Nephron (organoid): ENCODE data around the gene EMCN.
"Not testable (repeated sequence)": the region's sequence is repeated elsewhere in the genome, so short reads cannot be mapped to it uniquely, and the experiment has no call there.

Experiments
- H3K27ac Mint-ChIP-seq, 3 experiments: 2 replicates each; pipeline ENCODE4 v1.8.0; 2020; ENCODE audit warnings: mixed read lengths in 3 of 3, mild to moderate bottlenecking in 2 of 3, moderate library complexity in 1 of 3
- H3K27me3 Mint-ChIP-seq: 2 replicates; pipeline ENCODE4 v1.8.0; 2021; ENCODE audit warnings: low read depth, mild to moderate bottlenecking, moderate library complexity, mixed read lengths
- H3K36me3 Mint-ChIP-seq: 2 replicates; pipeline ENCODE4 v1.8.0; 2020; ENCODE audit warnings: low read depth, mixed read lengths
- H3K4me1 Mint-ChIP-seq: 2 replicates; pipeline ENCODE4 v1.8.0; 2020; ENCODE audit warnings: mixed read lengths
- H3K4me3 Mint-ChIP-seq, 3 experiments: 2 replicates each; pipeline ENCODE4 v1.8.0; 2020; ENCODE audit warnings: mild to moderate bottlenecking in 3 of 3, mixed read lengths in 3 of 3, moderate library complexity in 2 of 3
- H3K9me3 Mint-ChIP-seq: 2 replicates; pipeline ENCODE4 v1.8.0; 2020; ENCODE audit warnings: mixed read lengths
- TF ChIP-seq, protein P1 (sequence below), 3 experiments: fragments of 200-600 bp; sonication (generic); IDR thresholded peaks; one replicate each; pipeline ENCODE4 v1.5.0; 2021; ENCODE audit warnings: antibody characterized with exemption in 3 of 3; ENCODE audit not compliant: unreplicated experiment in 3 of 3

The EMCN gene

DNA sequence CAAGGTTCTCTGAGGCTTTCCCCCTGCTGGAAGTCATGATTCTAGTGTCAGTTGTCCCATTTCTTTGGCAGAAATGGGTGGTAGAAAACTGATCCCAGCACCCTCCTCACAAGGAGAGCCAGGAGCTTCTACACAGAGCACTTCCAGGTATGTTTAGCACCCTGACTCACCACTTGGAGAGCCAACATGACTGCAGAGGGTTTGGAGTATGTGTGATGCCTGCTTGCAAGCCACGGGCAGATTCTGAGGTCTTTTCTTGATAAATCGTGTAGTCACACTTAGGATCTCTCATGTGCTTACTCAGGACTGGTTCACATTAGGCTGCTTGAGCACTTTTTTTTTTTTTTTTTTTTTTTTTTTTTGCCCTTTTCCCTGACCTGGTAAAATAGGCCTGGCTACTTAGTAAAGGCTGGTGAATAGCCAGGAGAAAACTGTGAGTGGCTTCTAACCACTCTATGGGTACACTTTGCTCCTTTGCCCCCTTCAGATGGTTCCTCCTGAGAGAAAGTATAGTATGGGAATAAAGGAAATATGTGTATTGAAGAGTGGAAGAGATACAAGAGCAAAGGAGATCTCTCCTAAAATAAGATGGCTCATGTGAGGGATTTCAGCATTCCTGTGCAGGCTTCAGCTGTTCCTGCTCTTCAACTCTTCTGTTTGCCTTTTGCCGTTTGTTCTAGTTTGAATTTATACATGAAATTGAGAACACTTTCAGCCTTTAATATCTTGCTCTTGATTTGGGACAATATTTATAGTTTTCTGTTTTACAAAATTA lies 103.6 kb downstream of the EMCN start:
- peaks cover 20% of the 10 kb centered on the region for H3K4me1 Mint-ChIP-seq
- H3K27ac Mint-ChIP-seq = peak overlapping the region; percentile 74 to 85 (median 77)
- no peaks in the 10 kb centered on the region for H3K36me3 Mint-ChIP-seq
- H3K4me3 Mint-ChIP-seq = no peak overlapping the region
- H3K9me3 Mint-ChIP-seq = no peaks in the 10 kb centered on the region
- TF ChIP-seq, protein P1, sequence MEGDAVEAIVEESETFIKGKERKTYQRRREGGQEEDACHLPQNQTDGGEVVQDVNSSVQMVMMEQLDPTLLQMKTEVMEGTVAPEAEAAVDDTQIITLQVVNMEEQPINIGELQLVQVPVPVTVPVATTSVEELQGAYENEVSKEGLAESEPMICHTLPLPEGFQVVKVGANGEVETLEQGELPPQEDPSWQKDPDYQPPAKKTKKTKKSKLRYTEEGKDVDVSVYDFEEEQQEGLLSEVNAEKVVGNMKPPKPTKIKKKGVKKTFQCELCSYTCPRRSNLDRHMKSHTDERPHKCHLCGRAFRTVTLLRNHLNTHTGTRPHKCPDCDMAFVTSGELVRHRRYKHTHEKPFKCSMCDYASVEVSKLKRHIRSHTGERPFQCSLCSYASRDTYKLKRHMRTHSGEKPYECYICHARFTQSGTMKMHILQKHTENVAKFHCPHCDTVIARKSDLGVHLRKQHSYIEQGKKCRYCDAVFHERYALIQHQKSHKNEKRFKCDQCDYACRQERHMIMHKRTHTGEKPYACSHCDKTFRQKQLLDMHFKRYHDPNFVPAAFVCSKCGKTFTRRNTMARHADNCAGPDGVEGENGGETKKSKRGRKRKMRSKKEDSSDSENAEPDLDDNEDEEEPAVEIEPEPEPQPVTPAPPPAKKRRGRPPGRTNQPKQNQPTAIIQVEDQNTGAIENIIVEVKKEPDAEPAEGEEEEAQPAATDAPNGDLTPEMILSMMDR (IDR thresholded peaks at IDR 0.05; ENCODE audit: unreplicated experiment in 3 of 3) = no peak
- H3K27me3 Mint-ChIP-seq = no peaks in the 10 kb centered on the region

DNA sequence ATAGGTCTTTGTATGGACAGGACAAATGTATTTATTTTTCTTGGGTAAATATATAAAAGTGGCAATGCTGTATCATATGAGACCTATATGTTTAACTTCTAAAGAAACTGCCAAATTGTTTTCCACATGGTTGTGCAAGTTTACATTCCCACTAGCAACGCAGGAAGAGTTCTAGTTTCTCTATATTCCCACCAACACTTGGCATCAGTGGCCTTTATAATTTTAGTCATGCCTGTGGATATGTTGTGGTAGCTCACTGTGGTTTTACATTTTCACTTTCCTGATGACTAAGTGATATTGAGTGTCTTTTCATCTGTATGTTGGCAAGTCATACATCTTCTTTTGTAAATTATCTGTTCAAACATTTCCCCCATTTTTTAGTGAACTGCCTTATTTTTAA lies 126.0 kb downstream of the EMCN start:
- Mint-ChIP-seq H3K36me3 (no peaks in the 10 kb centered on the region), H3K27me3 (no peaks in the 10 kb centered on the region), H3K27ac (no peak overlapping the region), H3K9me3 (no peaks in the 10 kb centered on the region), H3K4me3 (no peak overlapping the region), H3K4me1 (no peaks in the 10 kb centered on the region)
- TF ChIP-seq, protein P1 (IDR thresholded peaks at IDR 0.05; ENCODE audit: unreplicated experiment in 3 of 3) = no peak

DNA sequence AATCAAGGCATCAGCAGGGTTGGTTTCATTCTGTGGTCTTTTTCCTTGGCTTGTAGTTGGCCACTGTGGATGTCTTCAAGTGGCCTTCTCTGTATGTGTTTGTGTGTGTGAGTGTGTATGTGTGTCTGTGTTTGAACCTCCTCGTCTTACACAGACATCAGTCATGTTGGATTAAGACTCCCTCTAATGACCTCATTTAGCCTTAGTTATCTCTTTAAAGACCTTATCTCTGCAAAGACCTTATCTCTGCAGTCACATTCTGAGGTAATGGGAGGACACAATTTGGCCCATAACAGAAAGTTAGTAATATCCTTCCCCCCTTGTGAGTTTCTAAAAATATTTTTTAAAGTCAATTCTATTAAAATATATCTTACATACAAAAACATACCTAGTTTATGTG lies 126.7 kb downstream of the EMCN start:
- Mint-ChIP-seq H3K4me3 (no peak overlapping the region), H3K4me1 (no peaks in the 10 kb centered on the region), H3K9me3 (no peaks in the 10 kb centered on the region), H3K27ac (no peak overlapping the region), H3K27me3 (no peaks in the 10 kb centered on the region), H3K36me3 (no peaks in the 10 kb centered on the region)
- TF ChIP-seq, protein P1 (IDR thresholded peaks at IDR 0.05; ENCODE audit: unreplicated experiment in 3 of 3) = no peak

DNA sequence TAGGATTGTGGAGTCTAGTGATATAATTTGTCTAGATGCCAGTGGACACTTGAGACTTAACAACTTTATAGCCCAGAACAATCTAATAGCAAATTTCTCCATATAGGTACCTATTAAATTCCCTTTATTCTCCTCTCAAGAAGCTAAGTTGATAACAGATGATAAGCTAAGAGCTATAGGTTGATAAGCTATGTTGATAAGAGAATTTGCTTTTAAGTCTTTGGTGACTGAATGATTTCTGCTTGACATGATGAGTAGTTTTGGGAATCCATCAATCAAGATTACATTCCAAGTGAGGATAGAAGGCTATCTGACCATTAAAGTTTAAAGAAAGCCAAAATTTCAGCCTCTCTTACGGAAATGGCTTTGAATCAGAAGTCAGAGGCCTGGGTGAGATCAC lies 131.6 kb downstream of the EMCN start:
- Mint-ChIP-seq H3K9me3 (no peaks in the 10 kb centered on the region), H3K27ac (no peak overlapping the region)

DNA sequence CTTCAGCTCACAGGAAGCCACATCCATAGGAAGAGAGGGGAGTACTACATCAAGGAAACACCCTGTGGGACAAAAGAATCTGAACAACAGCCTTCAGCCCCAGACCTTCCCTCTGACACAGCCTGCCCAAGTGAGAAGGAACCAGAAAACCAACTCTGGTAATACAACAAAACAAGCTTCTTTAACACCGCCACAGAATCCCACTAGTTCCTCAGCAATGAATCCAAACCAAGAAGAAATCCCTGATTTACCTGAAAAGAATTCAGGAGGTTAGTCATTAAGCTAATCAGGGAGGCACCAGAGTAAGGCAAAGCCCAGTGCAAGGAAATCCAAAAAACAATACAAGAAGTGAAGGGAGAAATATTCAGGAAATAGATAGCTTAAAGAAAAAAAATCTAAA lies 137.4 kb downstream of the EMCN start:
- H3K4me1 Mint-ChIP-seq, H3K4me3 Mint-ChIP-seq, H3K27ac Mint-ChIP-seq, H3K36me3 Mint-ChIP-seq, H3K27me3 Mint-ChIP-seq: not testable (repeated sequence)
- H3K9me3 Mint-ChIP-seq = peaks cover 12% of the 10 kb centered on the region

More for the DNA sequence above, 131.6 kb downstream of the EMCN start:
- TF ChIP-seq, protein P1 (IDR thresholded peaks at IDR 0.05; ENCODE audit: unreplicated experiment in 3 of 3) = no peak
- Mint-ChIP-seq H3K4me3 (no peak overlapping the region), H3K27me3 (no peaks in the 10 kb centered on the region), H3K36me3 (no peaks in the 10 kb centered on the region), H3K4me1 (no peaks in the 10 kb centered on the region)

DNA sequence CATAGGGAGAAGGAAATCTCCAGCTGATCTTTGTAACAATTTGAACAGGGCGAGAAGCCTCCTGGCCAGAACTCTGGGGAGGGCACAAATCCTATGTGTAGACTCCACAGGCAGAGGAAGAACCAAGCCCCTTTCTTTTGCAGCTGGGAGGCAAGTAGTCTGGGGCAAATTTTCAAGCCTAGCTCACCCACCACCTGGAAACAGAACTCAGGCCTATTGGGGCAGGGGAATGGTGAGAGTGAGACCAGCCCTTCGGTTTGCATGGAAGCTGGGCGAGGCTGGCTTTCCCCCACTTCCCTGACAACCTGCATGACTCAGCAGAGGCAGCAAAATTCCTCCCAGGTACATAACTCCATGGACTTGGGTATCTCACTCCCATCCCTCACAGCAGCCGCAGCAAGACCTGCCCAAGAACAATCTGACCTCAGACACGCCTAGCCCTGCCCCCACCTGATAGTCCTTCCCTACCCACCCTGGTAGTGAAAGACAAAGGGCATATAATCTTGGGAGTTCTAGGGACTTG lies 138.2 kb downstream of the EMCN start:
- no peaks in the 10 kb centered on the region for H3K27me3 Mint-ChIP-seq
- no peak overlapping the region for H3K27ac Mint-ChIP-seq
- peaks cover 12% of the 10 kb centered on the region for H3K9me3 Mint-ChIP-seq
- H3K36me3 Mint-ChIP-seq = no peaks in the 10 kb centered on the region
- TF ChIP-seq, protein P1 (IDR thresholded peaks at IDR 0.05; ENCODE audit: unreplicated experiment in 3 of 3) = no peak
- H3K4me1 Mint-ChIP-seq = no peaks in the 10 kb centered on the region
- H3K4me3 Mint-ChIP-seq = no peak overlapping the region
